ENCODE measurements around the gene CDC42EP3. TPM values are rescaled to one million over a fixed set of nuclear protein-coding genes. Genes with fewer than 3 reads are reported as not detected.

CDC42EP3 gene, protein sequence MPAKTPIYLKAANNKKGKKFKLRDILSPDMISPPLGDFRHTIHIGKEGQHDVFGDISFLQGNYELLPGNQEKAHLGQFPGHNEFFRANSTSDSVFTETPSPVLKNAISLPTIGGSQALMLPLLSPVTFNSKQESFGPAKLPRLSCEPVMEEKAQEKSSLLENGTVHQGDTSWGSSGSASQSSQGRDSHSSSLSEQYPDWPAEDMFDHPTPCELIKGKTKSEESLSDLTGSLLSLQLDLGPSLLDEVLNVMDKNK
- 47.8 and 50.5 TPM in 2 replicates for total RNA-seq (2014; rRNA removed; shearing (Covaris generic))

DNA sequence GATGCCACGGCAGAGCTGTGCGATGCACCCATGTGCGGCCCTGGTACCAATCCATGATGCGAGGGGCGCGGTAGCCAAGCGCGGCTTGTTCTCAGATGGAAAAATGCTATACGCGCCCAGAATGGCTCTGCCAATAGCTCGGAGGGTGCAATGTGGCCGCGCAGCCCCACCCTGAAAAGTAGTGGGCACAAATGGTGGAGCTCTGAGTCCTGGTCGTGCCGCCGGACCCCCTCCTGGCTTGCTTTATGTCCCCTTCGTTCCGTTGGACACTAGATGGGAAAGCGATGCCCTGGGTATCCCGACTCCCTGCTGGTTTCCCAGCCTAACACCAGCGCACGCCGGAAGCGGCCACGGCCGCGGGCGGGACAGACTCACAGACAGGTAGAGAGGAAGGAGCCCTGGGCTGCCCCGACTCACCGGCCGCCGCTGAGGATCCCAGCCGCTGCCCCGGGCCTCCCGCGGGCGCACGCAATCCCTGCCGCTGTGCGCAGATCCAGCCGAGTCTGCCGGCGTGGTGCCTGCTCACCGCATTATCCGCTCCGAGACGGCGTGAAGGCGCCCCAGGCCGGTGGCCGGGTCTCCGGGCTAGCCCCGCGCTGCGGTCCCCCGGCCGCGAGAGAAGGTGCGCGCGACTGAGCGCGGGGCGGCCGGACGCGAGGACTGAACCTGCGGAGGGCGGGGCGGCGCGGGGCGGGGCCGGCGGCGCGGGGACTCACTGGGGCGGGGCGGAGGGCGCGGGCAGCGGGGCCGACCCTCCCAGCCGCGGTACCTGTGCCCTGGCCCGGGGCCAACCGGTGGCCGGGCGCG, at the start of gene CDC42EP3:
Gene CDC42EP3 (minus strand): TSS at position 634 of the 807 bp plus-strand sequence. CDS start 25,055 bp downstream, outside the sequence.
- DNase-seq (ENCODE audit: low read depth) = peak; percentile 85

DNA sequence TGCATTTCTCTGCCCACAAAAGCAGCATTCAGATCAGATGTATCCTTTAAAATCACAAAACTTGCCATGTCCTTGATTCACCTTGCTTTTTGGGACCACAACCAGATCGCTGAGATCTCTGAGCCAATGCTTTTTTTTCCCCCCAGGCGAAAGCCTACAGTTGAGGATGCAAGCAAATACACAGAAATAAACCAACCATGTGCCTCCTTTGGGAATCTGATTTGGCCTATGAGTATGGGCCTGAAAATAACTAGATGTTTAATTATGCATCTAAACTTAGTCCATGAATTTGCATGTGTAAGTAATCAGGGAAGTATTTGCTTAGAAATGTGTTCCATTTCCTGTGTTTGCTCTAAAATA, 49.7 kb upstream of the CDC42EP3 start:
- no peak for DNase-seq (ENCODE audit: low read depth)

DNA sequence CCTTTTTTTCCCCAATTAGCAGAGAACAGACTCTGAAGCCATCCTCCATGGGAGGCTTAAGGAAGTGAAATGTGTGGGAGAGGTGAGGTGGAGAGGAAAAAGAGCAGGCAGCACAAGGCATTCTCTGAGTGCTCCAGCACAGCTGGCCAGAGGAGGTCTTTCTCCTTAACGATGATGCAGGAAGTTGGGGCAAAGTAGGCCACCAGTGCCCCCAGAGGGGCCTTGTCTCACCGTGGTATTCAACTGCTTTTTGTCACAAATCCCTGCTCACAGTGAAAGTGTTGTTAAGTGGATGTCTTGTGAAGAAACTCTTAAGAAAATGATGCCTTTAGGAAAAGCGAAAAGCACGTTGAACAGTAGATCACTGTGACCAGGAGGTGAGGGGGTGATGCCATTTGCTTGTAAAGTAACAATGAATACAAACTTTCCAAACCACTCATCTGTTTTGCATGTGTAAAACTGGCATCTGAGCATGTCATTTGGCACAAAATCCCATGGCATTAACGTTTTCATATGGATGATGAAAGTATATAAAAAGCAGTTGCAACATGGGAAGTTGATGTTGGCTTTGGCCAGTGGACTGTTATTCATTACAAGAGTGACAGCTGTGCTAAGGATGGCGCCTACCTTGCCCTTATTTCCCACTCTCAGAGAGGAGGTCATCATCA, 49.2 kb upstream of the CDC42EP3 start:
- DNase-seq (ENCODE audit: low read depth) = no peak

DNA sequence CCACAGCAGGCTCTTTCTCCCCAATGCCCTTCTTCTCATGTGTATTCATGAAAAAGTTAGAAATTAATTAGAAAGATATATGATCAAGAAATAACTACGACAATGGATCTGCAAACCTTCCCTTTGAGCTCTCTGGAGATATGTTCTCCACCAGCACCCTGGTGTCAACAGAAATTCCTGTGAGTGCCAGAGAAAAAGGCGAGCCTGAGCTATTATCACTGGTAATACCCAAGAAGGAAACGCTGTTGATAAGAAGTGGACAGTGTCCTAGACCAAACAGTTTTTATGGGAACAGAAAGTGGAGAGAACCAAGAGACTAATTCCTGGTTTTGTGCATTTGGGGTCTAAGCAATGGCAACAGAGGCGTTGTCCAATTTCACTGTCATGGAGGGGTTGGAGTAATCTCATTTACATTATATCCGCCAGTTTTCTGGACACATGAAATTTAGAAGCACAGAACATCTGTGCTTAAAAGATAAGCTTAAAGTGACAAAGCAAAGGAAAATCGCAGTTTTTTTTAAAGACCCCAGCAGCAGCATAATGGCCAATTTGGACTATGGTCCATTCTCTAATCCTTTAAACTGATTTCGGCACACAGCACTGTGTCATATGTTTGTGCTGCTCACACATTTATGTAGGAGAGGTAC, 47.2 kb upstream of the CDC42EP3 start:
- no peak for DNase-seq (ENCODE audit: low read depth)

DNA sequence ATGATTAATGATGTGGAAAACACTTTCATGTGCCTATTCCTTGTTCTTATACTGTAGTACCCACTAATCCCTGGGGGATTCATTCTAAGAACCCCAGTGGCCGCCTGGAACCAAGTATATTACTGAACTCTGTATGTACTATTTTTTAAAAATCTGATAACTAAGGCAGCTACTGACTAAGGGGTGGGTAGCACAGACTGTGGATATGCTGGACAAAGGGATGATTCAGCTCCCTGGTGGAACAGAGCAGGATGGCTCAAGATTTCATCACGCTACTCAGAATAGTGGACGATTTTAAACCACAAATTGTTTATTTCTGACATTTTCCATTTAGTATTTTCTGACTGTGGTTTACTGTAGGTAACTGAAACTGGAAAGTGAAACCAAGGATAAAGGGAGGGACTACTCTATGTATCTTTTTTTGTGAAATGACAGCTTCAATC, 41.8 kb upstream of the CDC42EP3 start:
- DNase-seq (ENCODE audit: low read depth) = peak; percentile 88

DNA sequence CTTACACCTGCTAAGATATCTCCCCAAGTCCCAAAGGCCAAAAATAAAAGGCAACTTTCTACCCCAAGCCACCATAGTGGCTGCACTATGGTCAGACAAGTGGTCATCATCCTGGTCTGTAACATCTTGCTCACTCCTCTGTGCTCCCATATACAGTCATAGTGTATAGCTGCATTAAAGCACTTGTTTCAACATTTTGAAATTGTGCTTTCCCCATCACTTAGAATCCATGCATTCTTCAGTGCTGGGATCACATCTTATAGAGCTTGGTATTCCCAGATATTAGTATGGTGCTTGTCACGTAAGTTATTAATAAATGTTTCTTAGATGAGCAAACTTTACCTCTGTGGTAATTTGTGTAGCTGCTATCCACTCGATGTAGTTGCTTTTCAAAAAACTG, 40.4 kb upstream of the CDC42EP3 start:
- peak; percentile 37 for DNase-seq (ENCODE audit: low read depth)

DNA sequence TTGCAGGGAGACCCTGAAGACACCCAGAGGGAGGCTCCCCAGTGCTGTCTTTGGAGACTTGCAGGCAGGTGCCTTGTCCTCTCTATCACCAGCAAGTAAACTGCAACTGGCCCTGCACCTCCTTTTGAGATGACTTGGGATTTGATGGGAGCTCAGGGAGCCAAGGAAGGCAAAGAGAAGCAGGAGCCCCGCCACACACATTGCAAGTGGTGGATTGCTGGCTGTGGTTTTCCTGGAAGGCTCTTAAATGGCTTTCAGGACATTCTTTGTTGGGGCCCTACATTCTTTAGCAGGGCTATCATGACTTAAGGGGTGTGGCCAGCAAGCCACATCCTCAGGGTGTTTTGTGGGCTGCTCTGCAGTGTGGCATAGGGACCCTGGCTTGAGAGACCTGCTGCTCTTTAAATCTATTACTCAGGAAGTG, 39.9 kb upstream of the CDC42EP3 start:
- peak; percentile 96 for DNase-seq (ENCODE audit: low read depth)

DNA sequence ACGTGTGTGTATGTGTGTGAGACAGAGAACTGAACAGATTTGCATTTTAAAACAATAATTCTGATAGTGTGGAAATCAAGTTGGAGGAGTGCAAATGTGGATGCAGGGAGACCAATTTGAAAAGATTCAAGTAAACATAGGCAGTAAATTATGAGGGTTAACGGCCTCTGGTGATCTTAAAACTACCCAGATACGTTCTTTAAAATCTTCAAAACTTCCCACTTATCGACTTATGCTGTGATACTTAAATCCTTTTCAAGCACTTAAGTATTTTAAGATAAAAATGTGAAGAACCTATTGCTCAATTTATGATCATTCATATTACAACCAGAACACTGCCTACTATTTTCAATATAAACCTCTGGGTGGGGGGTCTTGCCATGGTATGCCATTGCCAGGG, 37.7 kb upstream of the CDC42EP3 start:
- no peak for DNase-seq (ENCODE audit: low read depth)

DNA sequence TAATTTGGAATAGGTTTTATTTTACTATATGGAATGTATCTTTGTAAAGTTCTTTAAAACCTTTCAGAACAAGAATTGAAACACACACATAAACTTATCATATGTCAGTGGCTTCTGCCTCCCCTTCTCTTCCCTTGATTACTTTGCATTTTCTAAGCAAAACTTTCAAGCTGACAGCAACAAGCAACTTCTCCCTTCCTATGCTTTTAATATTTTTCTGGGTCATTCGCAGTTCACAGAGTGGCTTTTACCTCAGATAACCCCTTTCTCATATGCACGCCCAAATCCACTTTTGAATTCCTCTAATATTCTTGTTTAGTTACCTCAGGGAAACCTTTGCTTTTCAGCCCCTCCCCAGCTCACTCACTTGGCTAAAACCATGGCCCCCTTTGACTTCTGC, 36.7 kb upstream of the CDC42EP3 start:
- DNase-seq (ENCODE audit: low read depth) = no peak

DNA sequence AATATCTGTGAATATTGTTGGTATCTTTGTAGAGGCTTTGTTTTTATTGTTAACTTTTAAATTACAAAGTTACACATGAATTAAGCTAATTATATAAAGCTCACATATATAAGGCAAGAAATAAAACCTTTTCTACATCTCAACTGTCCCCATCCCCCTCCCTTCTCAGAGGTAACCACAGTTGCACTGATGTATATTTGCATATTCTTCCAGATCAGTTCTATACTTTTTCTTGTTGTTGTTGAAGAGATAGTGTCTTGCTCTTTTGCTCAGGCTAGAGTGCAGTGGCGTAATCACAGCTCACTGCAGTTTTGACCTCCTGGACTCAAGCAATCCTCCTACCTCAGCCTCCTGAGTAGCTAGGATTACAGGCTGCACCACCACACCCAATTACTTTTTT, 36.0 kb upstream of the CDC42EP3 start:
- DNase-seq (ENCODE audit: low read depth) = no peak

DNA sequence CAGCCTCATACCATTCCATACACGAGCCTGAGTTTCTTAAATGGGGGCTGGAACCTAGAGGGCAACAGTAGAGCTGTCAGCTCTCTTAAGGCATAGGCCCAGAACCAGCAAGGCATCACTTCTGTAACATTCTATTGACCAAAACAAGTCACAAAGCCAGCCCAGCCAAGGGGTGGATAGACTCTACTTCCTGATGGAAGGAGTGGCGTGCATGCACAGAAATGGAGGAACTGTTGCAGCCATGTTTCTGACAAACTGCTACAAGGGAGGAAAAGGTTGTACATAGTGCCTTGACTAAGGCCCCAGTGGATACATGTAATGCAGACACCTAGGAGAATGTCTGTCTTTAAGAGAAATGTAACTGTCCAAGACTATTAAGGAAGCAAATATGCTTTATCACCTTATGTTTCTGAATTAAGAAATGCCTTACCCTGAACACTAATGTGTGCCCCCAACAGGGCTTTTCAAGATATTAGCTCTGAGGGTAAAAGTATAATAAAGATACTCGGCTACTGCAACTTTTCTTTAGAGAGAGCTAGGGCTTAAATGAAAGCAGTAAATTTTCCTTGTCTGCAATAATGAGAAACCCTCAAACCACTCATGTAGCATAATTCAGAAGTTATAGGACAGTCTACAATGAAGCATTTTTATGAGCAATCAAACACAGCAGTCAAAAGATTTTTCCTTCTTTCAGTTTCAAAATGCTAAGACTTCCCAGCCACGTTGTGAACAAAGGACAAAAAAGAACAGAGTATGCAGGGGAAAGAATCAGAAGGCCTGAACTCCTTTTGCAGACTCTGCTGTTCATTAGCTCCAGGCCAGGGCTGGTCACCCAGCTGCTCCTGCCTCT, 35.1 kb upstream of the CDC42EP3 start:
- DNase-seq (ENCODE audit: low read depth) = no peak

DNA sequence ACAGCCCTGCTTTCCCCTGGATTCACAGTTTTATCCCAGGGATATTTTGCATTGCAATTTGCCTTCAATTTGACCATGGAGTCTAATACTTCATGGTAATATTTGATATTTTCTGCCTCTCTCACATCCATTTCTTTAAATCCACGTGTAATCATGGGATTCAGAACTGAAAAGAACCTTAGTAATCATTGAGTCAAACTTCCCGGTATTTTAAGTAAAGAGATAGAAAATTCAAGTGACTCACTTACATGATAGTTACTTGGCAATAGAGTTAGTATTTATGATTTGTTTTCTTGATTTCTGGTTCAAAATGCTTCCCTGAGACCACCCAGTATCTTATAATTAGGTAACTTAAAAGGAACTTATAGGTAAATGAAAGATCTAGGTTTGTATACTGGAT, 33.7 kb upstream of the CDC42EP3 start:
- no peak for DNase-seq (ENCODE audit: low read depth)

DNA sequence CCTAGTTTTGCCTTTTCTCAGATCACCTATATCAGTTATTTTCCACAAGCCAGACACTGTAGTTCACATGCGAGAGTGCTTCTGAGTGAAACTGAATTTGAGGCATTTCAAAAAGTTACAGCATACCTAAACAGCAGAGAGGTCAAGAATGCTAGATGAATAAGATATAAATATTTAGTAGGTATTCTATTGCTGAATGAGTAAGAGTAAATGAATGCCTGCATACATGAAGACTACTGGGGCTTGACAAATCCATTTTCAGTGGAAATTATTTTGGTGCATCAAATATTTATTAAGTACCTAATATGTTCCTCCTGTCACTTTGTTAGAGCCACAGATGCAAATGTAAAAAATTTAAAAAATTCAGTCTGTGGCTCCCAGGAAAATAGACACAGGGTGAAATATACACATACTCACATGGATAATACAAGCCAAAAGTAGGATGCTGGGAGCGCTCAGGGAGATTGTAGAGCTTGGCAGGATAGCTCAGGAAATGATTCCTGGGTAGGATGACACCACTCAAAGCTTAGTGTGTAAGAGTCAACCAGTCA, 27.6 kb upstream of the CDC42EP3 start:
- DNase-seq (ENCODE audit: low read depth) = no peak

DNA sequence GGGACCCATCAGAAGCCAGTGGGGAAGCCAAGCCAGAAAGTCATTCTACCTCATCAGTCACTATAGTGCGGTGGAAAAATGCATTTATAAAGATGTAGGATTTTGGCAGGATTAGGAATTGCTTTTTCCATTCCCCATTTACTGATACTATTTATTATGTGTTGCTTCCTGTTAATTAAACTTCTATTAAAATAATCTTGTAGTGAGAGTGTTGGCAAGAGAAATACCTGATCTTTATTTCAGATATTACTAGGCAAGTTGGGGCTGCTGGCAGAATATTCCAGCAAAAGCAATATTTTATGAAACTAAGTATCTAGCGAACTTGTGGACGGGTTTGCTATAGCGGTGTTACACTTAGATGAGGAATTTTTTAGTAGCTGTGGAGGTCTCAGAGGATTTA, 23.9 kb upstream of the CDC42EP3 start:
- no peak for DNase-seq (ENCODE audit: low read depth)

DNA sequence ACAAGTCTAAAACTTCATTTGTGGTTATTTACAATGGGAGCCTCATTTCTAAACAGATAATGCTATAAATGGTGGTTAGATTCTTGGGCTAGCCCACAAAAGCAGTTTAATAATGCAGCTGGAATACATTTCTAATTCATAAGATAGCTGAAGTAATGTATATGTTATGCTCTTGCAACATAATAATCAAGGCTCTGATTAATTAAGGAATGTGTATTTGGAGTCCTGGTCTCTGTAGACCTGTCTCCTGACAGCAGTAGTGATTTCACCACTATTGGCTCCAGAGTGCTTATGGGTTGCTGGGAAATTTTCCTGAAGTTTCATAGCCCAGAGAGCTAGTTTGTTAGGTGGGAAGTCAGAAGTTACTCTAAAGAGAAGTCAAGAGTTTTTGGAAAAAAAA, 21.3 kb upstream of the CDC42EP3 start:
- DNase-seq (ENCODE audit: low read depth) = no peak

DNA sequence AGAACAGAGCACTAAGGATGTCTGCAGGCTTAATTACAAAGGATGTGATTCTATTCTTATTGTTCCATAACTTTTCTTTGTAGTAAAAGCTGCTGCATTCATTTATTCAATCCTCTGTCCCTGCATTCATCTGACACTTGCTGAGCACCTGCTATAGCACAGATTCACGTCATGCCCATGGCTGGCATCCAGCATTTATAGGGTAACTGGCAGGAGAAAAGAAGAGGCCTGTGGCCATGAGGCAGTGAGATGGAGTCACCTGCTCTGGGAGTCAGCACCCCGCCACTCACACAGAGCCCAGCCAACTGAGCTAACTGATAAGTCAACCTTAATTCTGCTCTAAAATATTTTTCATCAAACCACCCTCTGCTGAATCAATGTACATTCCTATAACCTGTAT, 18.3 kb upstream of the CDC42EP3 start:
- no peak for DNase-seq (ENCODE audit: low read depth)

DNA sequence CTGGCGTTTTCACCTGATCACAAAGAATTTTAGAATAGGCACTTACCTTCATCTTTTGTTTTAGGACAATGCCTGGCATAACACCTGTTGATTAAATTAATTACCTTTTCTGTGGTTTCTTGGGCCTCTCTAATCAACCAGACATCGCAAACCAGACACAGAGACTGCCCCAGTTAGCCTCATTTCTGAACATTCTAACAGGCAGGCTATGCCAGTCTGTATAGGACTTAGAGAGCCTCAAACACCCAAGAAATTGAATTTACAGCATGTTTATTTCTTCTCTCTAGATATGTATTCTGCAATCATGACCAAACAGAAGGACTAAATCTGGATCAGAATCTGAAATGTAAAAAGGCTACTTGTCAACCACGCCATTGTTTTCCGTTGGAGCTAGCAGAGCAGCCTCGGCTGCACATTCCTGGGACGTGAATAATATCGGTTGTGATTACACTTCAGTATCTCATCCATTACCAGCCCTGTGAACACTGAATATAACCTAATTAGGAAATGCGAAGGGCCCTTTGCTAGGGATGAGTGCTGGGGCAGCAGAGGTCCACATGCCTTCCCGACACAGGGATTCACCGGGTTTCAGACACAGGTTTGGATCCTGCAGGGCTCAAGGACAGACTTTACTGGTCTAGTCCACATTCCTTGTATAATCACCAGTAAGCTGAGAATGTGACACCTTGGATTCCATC, 17.5 kb upstream of the CDC42EP3 start:
- peak; percentile 90 for DNase-seq (ENCODE audit: low read depth)

DNA sequence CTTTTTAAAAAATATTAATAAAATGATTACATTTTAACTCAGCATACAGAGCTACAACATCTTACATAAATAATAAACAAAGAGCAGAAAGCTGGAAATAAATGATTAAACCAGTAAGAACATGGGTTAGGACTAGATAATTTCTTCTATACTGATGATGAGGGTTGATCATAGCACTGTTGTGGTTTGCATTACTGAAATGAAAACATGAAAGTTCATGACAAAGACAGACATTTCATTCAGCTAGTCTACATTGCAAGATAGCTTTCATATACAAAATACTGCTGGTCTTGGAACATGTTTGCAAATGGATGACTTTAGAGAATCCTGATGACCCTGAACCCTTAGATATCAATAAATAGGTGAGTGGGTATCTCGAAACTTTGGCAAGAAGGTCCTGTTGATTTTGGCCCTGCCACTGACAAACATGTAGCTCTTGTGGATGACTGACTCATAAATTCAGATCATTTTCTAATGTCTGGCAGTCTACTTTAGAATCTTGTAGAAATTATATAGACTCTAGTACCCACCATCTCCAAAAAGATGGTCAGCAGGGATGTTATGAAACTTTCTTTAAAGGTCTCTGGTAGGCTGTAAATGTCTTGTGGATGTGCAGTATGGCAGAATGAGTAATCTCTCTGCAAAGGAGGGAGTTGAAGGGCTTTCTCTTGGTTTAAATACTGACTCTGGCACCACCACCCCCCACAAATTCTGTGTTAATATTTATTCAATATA, 15.5 kb upstream of the CDC42EP3 start:
- DNase-seq (ENCODE audit: low read depth) = no peak

DNA sequence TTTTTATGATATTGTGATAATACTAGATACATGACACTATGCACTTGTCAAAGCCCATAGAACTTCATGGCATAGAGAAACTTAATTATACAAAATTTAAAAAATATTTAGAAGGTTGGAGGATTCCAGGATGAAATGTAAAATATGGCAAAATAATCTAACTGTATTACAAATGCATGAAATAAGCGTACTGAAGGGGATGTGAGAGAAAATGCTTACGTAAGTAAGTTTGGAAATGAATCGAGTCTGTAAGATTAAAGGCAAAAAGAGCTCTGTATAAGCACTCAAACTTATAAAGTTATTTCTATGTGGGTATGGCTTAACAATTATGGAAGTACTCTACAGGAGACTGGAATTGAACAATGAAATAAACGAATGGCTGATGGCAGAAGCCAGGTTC, 13.4 kb upstream of the CDC42EP3 start:
- no peak for DNase-seq (ENCODE audit: low read depth)
